Epithelial cell of proximal tubule (primary cell): ENCODE data around the gene PIBF1. TPM values are rescaled to one million over a fixed set of nuclear protein-coding genes. Genes with fewer than 3 reads are reported as not detected.

ENCODE experiments used
- DNase-seq: peaks from one replicate; pipeline ENCODE4 v3.0.0-alpha.2; 2011; ENCODE audit warnings: low read depth
- H3K4me3 ChIP-seq: 2 replicates; pipeline ENCODE4 v1.5.1; 2011; ENCODE audit warnings: low read depth, mild to moderate bottlenecking, low read length
- total RNA-seq: library from RNA; depleted of rRNA; stranded (reverse); fragments of >200 nt; gene quantifications from 2 replicates; pipeline ENCODE4 v1.2.3, GENCODE V29; 2015
- TF ChIP-seq, protein P1 (sequence below): conservative IDR thresholded peaks from 2 replicates; pipeline ENCODE4 v1.5.1; 2012; ENCODE audit warnings: low read depth, mild to moderate bottlenecking, low read length

Gene PIBF1
- 13.1 and 17.4 TPM in 2 replicates for total RNA-seq

DNA sequence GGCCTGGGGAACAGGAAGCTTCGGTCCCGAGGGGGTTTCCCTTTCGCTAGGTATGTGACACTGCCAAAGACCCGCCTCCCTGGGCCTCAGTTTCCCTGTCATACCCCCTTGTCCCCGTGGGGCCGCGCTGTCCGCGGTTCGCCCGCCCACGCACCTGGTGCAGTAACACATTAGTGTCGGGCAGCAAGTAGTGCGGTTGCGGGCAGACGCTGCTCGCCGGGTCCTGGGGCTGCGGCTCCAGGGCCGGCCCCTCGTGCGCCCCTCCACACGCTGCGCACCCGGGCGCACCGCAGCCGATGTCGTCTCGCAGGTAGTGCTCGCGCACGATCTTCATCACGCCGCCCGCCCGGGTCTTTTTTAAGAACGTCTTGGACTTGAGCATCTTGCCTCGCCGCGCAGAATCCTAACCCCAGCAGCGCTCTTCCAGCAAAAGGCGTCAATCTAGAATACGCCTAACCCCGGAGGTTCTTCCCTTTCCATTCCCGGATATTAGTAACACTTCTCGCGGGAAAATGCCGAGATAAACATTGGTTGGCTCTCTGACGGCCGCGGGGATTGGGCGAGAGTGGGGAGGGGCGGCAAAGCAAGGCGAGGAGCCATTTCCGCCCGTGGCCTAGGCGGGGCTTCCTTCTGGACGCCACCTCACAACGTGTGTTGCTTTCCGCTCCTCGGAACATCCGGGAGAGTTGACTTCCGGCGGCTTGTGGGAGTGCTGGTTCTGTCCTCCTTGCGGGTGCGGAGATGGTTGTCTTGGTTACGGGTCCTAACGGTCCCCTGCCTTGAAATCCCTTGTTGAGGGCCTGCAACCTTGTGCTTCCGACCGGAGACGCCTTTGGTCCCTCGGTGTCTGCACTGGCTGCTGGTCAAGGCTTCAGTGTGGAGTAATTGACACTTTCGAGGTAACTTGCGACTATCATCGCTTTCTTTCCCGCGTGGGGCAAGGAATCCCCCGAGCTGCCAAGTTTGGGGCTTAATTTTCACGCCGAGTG, at the start of gene PIBF1, which contains the start of gene DIS3:
Gene PIBF1, plus strand, starts transcription at position 683 of the 989 bp plus-strand sequence. CDS start 1,337 bp downstream, outside the sequence.
Gene DIS3, minus strand, starts transcription at position 450 of the 989 bp plus-strand sequence. Its CDS starts 68 bp downstream, at position 382.
- TF ChIP-seq, protein P1, sequence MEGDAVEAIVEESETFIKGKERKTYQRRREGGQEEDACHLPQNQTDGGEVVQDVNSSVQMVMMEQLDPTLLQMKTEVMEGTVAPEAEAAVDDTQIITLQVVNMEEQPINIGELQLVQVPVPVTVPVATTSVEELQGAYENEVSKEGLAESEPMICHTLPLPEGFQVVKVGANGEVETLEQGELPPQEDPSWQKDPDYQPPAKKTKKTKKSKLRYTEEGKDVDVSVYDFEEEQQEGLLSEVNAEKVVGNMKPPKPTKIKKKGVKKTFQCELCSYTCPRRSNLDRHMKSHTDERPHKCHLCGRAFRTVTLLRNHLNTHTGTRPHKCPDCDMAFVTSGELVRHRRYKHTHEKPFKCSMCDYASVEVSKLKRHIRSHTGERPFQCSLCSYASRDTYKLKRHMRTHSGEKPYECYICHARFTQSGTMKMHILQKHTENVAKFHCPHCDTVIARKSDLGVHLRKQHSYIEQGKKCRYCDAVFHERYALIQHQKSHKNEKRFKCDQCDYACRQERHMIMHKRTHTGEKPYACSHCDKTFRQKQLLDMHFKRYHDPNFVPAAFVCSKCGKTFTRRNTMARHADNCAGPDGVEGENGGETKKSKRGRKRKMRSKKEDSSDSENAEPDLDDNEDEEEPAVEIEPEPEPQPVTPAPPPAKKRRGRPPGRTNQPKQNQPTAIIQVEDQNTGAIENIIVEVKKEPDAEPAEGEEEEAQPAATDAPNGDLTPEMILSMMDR: no peak
- H3K4me3 ChIP-seq: peak within 1 kb of the TSS; percentile 97
- peak; percentile 82 for DNase-seq

GRCh38 chr13:72737033-72737432, 44.9 kb upstream of the PIBF1 start:
- TF ChIP-seq, protein P1: no peak
- no peak for DNase-seq
- H3K4me3 ChIP-seq: peak overlapping the region; percentile 3

DNA sequence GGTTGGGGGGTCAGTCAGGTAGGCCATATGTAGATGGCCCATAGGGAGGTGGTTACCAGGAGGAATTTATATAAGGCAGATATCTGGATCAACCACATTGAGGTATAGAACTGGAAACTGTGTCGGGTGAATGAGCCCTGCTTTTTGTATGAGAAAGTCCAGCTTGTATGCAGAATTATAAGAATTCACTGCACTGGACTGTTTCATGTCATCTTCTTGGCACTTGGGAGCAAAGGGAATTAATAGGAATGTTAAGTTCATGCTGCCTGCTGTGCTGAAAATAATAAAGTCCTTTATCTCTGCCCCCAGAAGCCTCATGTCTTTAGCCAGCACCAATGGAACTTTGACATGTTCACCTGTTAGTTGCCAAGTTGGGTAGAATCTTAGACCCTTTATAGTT, 41.9 kb upstream of the PIBF1 start:
- no peak overlapping the region for H3K4me3 ChIP-seq
- no peak for DNase-seq

DNA sequence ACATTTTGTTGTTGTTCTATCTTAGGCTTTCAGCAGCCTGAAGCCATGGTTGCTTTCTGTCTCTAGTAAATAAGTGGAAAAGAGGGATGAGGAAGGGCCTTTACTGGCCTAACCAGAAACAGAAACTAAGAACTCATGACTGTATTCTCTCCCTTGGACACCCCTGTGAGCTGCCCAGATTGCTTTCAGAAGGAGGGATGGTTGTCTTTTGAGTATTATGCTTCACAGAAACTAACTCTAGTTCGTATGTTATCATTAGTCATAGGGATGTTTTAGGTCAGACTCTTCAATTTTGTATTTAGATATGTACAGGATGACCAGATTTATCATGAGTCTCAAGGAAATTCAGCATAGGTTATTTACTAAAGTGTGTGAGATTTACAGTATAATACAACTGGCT, 36.7 kb upstream of the PIBF1 start:
- TF ChIP-seq, protein P1: no peak
- DNase-seq: no peak
- H3K4me3 ChIP-seq: no peak overlapping the region

More for the DNA sequence above, 41.9 kb upstream of the PIBF1 start:
- TF ChIP-seq, protein P1: no peak

- TF ChIP-seq, protein P1: no peak
Measured at GRCh38 chr13:72751220-72751619, 30.7 kb upstream of the PIBF1 start.

GRCh38 chr13:72754111-72754510, 27.8 kb upstream of the PIBF1 start:
- TF ChIP-seq, protein P1: no peak
- no peak for DNase-seq
- no peak overlapping the region for H3K4me3 ChIP-seq

More at GRCh38 chr13:72751220-72751619, 30.7 kb upstream of the PIBF1 start:
- no peak overlapping the region for H3K4me3 ChIP-seq
- no peak for DNase-seq
